H1 (cell line): Measurements from ENCODE around the gene TFCP2. TPM values are rescaled to one million over a fixed set of nuclear protein-coding genes. Genes with fewer than 3 reads are reported as not detected.
A peak's percentile ranks its signal among the peaks of the same experiment; 100 is the strongest.

Experiments
- BRCA1 ChIP-seq: IDR thresholded peaks from 2 replicates; pipeline ENCODE4 v1.6.1; 2012; ENCODE audit warnings: low read depth, low read length, improper control_type of control experiment
- CBX5 ChIP-seq: fragments of 300-800, 300-1000 bp; sonication (generic); IDR thresholded peaks from 2 replicates; pipeline ENCODE4 v1.7.1; 2016; ENCODE audit warnings: antibody characterized with exemption, low read length, low read depth
- POLR2AphosphoS5 ChIP-seq: IDR thresholded peaks from 2 replicates; pipeline ENCODE4 v1.6.1; 2011; ENCODE audit warnings: low read depth, low read length
- ZNF274 ChIP-seq: IDR thresholded peaks from 2 replicates; pipeline ENCODE4 v1.7.0; 2012; ENCODE audit warnings: low read length, borderline replicate concordance; ENCODE audit errors: extremely low read depth
- polyA plus RNA-seq, 7 experiments: library from polyadenylated mRNA; depleted of rRNA in 3 of 7; stranded (reverse) in 5 of 7; unstranded in 2 of 7; fragments of >200 nt in 5 of 7; fragments of 200-250 nt in 2 of 7; gene quantifications; 1 replicate in 5 of 7; 2 replicates in 1 of 7; 4 replicates in 1 of 7; pipeline versions ENCODE4 v1.2.1 to v1.2.3, GENCODE V29; 2011 to 2013; ENCODE audit warnings: missing spikeins in 2 of 7, mixed read lengths in 2 of 7
- total RNA-seq: library from RNA; stranded (reverse); fragmentation: NEBNext Ultra II Directional; extraction: Animal tissue kit (Norgen Biotek cat#: 25700); gene quantifications from 2 replicates; pipeline ENCODE4 v1.2.1, GENCODE V29; 2021
- TF ChIP-seq, protein P1 (sequence below): IDR thresholded peaks from 2 replicates; pipeline ENCODE4 v1.6.1; 2012; ENCODE audit warnings: low read length, inconsistent platforms

The TFCP2 gene
- total and polyA plus RNA-seq, 2 of the 8 experiments (the other 6 are each of a cell fraction or from before 2014, with no cell fraction given) = 19.8 to 49.2 TPM

DNA sequence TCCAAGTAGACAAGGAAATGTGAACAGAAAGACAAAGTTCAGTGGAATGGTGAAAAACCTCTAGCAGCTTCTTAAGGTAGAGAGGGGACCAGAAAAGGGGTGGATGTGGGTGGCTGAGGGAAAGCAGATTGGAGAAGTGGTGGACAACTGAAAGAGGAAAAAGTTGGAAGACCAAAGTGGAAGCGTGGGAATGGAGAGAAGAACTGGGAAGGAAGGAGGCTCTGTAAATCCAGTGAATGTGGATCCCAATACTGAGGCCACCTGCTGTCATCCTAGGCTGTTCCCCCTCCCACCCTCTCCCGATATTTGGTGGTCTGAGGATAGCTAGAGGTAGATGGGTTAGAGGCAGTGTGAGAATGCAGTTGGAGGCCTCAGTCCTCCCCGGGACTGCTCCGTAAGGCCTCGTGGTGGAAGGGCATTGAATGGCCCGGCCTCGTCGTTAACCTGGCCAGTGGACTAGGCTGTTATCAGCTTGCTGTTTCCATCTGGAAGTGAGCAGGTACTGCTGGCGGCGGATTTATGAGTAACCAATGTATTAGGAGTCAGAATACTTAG, 45.7 kb upstream of the TFCP2 start (continued):
- TF ChIP-seq, protein P1, sequence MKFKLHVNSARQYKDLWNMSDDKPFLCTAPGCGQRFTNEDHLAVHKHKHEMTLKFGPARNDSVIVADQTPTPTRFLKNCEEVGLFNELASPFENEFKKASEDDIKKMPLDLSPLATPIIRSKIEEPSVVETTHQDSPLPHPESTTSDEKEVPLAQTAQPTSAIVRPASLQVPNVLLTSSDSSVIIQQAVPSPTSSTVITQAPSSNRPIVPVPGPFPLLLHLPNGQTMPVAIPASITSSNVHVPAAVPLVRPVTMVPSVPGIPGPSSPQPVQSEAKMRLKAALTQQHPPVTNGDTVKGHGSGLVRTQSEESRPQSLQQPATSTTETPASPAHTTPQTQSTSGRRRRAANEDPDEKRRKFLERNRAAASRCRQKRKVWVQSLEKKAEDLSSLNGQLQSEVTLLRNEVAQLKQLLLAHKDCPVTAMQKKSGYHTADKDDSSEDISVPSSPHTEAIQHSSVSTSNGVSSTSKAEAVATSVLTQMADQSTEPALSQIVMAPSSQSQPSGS = no peak
- TF ChIP-seq BRCA1 (no peak), POLR2AphosphoS5 (peak; percentile 49; the same call in 1 of the 2 replicates), CBX5 (no peak), ZNF274 (no peak)
